ENCODE results near the gene MFAP4. TPM values are rescaled to one million over a fixed set of nuclear protein-coding genes. Genes with fewer than 3 reads are reported as not detected.

The MFAP4 gene
- total RNA-seq = 100 to 1,000 TPM in 2 of 3 donors, 10 to 100 TPM in 1; 45.5 to 186 (median 116) TPM

GRCh38 chr17:19386974-19387920 is at the start of gene MFAP4:
MFAP4 (minus strand) TSS chr17:19387190; CDS start chr17:19387155, 35 bp downstream.
- TF ChIP-seq CTCF (IDR thresholded peaks at IDR 0.05) (no peak), POLR2A (IDR thresholded peaks at IDR 0.05) (no peak), POLR2AphosphoS5 (IDR thresholded peaks at IDR 0.05) (peak in 1 of 3 donors; percentile 40)
- no peaks in the 10 kb centered on the region for H3K27me3 ChIP-seq
- H3K4me3 ChIP-seq = peak within 1 kb of the TSS; percentile 26 to 47 (median 29)
- H3K27ac ChIP-seq = peak within 1 kb of the TSS; percentile 90 to 98
- no peaks in the 10 kb centered on the region for H3K36me3 ChIP-seq
- peaks cover 17 to 36% of the 10 kb centered on the region in 2 donors for H3K4me1 ChIP-seq
- peak; percentile 67 to 73 for DNase-seq (ENCODE audit: low spot score in 2 of 2)
- H3K9me3 ChIP-seq = no peaks in the 10 kb centered on the region
- intact Hi-C loops (cut with DNase I; ENCODE audit: low total_unique reads) = no loop called here

GRCh38 chr17:19433727-19434340 is 46.8 kb upstream of the MFAP4 start:
- H3K36me3 ChIP-seq = no peaks in the 10 kb centered on the region
- H3K27ac ChIP-seq = no peak overlapping the region
- H3K4me3 ChIP-seq = no peak overlapping the region
- intact Hi-C loops (cut with DNase I; ENCODE audit: low total_unique reads) = no loop called here
- no peaks in the 10 kb centered on the region for H3K9me3 ChIP-seq
- DNase-seq (ENCODE audit: low spot score in 2 of 2) = no peak
- H3K4me1 ChIP-seq = no peaks in the 10 kb centered on the region
- TF ChIP-seq POLR2AphosphoS5 (IDR thresholded peaks at IDR 0.05) (no peak), CTCF (IDR thresholded peaks at IDR 0.05) (no peak), POLR2A (IDR thresholded peaks at IDR 0.05) (no peak)
- no peaks in the 10 kb centered on the region for H3K27me3 ChIP-seq

GRCh38 chr17:19433255-19433654 is 46.3 kb upstream of the MFAP4 start:
- H3K9me3 ChIP-seq = no peaks in the 10 kb centered on the region
- TF ChIP-seq CTCF (IDR thresholded peaks at IDR 0.05) (no peak), POLR2AphosphoS5 (IDR thresholded peaks at IDR 0.05) (no peak), POLR2A (IDR thresholded peaks at IDR 0.05) (no peak)

GRCh38 chr17:19431691-19432090 is 44.7 kb upstream of the MFAP4 start:
- H3K9me3 ChIP-seq = no peaks in the 10 kb centered on the region
- intact Hi-C loops (cut with DNase I; ENCODE audit: low total_unique reads) = no loop called here
- no peak overlapping the region for H3K4me3 ChIP-seq
- H3K36me3 ChIP-seq = no peaks in the 10 kb centered on the region
- H3K27me3 ChIP-seq = no peaks in the 10 kb centered on the region
- DNase-seq (ENCODE audit: low spot score in 2 of 2) = no peak
- no peak overlapping the region for H3K27ac ChIP-seq
- TF ChIP-seq CTCF (IDR thresholded peaks at IDR 0.05) (no peak), POLR2AphosphoS5 (IDR thresholded peaks at IDR 0.05) (no peak), POLR2A (IDR thresholded peaks at IDR 0.05) (no peak)
- H3K4me1 ChIP-seq = no peaks in the 10 kb centered on the region

More at GRCh38 chr17:19433255-19433654, 46.3 kb upstream of the MFAP4 start:
- H3K36me3 ChIP-seq = no peaks in the 10 kb centered on the region
- no peak overlapping the region for H3K27ac ChIP-seq
- H3K4me1 ChIP-seq = no peaks in the 10 kb centered on the region
- H3K4me3 ChIP-seq = no peak overlapping the region
- no peaks in the 10 kb centered on the region for H3K27me3 ChIP-seq
- intact Hi-C loops (cut with DNase I; ENCODE audit: low total_unique reads) = no loop called here
- no peak for DNase-seq (ENCODE audit: low spot score in 2 of 2)

- Histone ChIP-seq H3K36me3 (no peaks in the 10 kb centered on the region), H3K27ac (no peak overlapping the region), H3K4me1 (no peaks in the 10 kb centered on the region), H3K4me3 (no peak overlapping the region), H3K27me3 (no peaks in the 10 kb centered on the region), H3K9me3 (no peaks in the 10 kb centered on the region)
- intact Hi-C loops (cut with DNase I; ENCODE audit: low total_unique reads) = no loop called here
- DNase-seq (ENCODE audit: low spot score in 2 of 2) = no peak
- TF ChIP-seq POLR2A (IDR thresholded peaks at IDR 0.05) (no peak), CTCF (IDR thresholded peaks at IDR 0.05) (no peak), POLR2AphosphoS5 (IDR thresholded peaks at IDR 0.05) (no peak)
These were observed 39.6 kb upstream of the MFAP4 start for GRCh38 chr17:19426631-19427030.
